ENCODE measurements around the gene ZNF516. TPM values are rescaled to one million over a fixed set of nuclear protein-coding genes. Genes with fewer than 3 reads are reported as not detected.

The ZNF516 gene
- total RNA-seq, 1 experiment from 2014 or later: 22.6 TPM

DNA sequence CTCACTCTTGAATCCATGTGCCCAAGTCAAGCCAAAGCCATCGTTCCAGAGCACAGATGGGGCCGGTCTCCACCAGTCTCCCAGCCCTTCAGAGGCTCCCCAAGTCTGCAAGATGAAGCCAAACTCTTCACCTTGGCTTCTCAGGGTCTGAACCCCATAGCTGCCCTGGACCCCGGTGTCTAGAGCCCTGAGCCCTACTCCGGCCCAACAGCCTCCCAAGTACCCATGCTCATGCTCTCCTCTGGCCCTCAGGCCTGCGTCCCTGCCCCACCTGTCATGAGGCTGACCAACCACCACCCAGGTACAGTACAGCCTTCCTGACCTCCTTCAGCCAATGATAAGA, 46.0 kb downstream of the ZNF516 start:
- TF ChIP-seq, protein P1, sequence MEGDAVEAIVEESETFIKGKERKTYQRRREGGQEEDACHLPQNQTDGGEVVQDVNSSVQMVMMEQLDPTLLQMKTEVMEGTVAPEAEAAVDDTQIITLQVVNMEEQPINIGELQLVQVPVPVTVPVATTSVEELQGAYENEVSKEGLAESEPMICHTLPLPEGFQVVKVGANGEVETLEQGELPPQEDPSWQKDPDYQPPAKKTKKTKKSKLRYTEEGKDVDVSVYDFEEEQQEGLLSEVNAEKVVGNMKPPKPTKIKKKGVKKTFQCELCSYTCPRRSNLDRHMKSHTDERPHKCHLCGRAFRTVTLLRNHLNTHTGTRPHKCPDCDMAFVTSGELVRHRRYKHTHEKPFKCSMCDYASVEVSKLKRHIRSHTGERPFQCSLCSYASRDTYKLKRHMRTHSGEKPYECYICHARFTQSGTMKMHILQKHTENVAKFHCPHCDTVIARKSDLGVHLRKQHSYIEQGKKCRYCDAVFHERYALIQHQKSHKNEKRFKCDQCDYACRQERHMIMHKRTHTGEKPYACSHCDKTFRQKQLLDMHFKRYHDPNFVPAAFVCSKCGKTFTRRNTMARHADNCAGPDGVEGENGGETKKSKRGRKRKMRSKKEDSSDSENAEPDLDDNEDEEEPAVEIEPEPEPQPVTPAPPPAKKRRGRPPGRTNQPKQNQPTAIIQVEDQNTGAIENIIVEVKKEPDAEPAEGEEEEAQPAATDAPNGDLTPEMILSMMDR (conservative IDR thresholded peaks at IDR 0.05): no peak
- Histone ChIP-seq H4K20me1 (ENCODE audit: control insufficient read depth, insufficient read depth, insufficient read length) (no peaks in the 10 kb centered on the region), H3K9me3 (ENCODE audit: control insufficient read depth, low read depth, low read length) (no peaks in the 10 kb centered on the region), H3T11ph (ENCODE audit: low read length) (no peak overlapping the region), H2BK120ac (ENCODE audit: low read depth, low read length, poor library complexity, severe bottlenecking) (no peak overlapping the region), H3K27ac (ENCODE audit: insufficient read length, low read depth, low read length) (no peak overlapping the region), H3K9ac (ENCODE audit: extremely low read depth, insufficient read length, low read length) (no peak overlapping the region), H3K79me1 (ENCODE audit: insufficient read depth, low read depth, low read length, poor library complexity, severe bottlenecking) (no peaks in the 10 kb centered on the region), H3K14ac (ENCODE audit: insufficient read depth, low read length) (no peak overlapping the region), H3K56ac (ENCODE audit: insufficient read length, low read depth, low read length) (no peak overlapping the region), H3K18ac (ENCODE audit: insufficient read length, low read depth, low read length) (no peak overlapping the region), H3K79me2 (ENCODE audit: insufficient read depth, low read length) (no peaks in the 10 kb centered on the region), H4K91ac (ENCODE audit: insufficient read length, low read depth, low read length) (no peak overlapping the region), H3K4ac (ENCODE audit: low read depth, low read length) (no peak overlapping the region), H2BK20ac (ENCODE audit: low read depth, low read length, poor library complexity, severe bottlenecking) (no peak overlapping the region), H4K8ac (replicated peaks; ENCODE audit: insufficient read length, low read depth, low read length) (no peak overlapping the region), H3K27me3 (ENCODE audit: insufficient read depth, low read length) (no peaks in the 10 kb centered on the region; the same call in 1 of the 2 replicates), H3K23me2 (ENCODE audit: insufficient read length, low read depth, low read length, poor library complexity, severe bottlenecking) (peaks cover 11% of the 10 kb centered on the region), H2AK5ac (ENCODE audit: insufficient read length, low read length) (no peak overlapping the region), H2BK15ac (ENCODE audit: low read depth, low read length) (no peak overlapping the region), H2AFZ (ENCODE audit: low read length) (no peak overlapping the region), H3K4me2 (ENCODE audit: insufficient read depth, insufficient read length, low read length) (no peak overlapping the region), H3K23ac (ENCODE audit: insufficient read length, low read depth, low read length) (no peak overlapping the region), H2BK12ac (ENCODE audit: insufficient read length, low read depth, low read length) (no peak overlapping the region), H2BK5ac (ENCODE audit: insufficient read length, low read length) (no peak overlapping the region), H4K5ac (ENCODE audit: insufficient read length, low read depth, low read length) (no peak overlapping the region), H3K4me1 (ENCODE audit: insufficient read depth, low read length) (peaks cover 2% of the 10 kb centered on the region; the same call in 1 of the 2 replicates)
- H3K27me3 Mint-ChIP-seq (ENCODE audit: low read depth): peaks cover 14% of the 10 kb centered on the region
- H3K4me3 Mint-ChIP-seq: no peak overlapping the region
- H3K27ac Mint-ChIP-seq: peak overlapping the region in 2 of 3 experiments; percentile 27 to 74; a peak in 1 of 7 replicates
- H3K9me3 Mint-ChIP-seq: no peaks in the 10 kb centered on the region
- WGBS (ENCODE audit: extremely low coverage, insufficient read length, low lambda C conversion rate): no CpG with 5 or more reads among the region's 5 CpGs
- peaks cover 0 to 5% (median 0%) of the 10 kb centered on the region in 3 experiments; a peak in 1 of 7 replicates for H3K36me3 Mint-ChIP-seq (ENCODE audit: insufficient read depth in 1 of 3, low read depth in 3 of 3)
- H3K4me1 Mint-ChIP-seq: peaks cover 56 to 64% of the 10 kb centered on the region in 2 experiments
- peak; percentile 20 for DNase-seq

Measured in H9 (cell line).